ENCODE measurements around the gene FBXO36. TPM values are rescaled to one million over a fixed set of nuclear protein-coding genes. Genes with fewer than 3 reads are reported as not detected.
"Not testable (repeated sequence)": the region's sequence is repeated elsewhere in the genome, so short reads cannot be mapped to it uniquely, and the experiment has no call there.

Gene FBXO36
- total and polyA plus RNA-seq, 9 donors, result 2.2 to 3.2 (median 2.5) TPM

DNA sequence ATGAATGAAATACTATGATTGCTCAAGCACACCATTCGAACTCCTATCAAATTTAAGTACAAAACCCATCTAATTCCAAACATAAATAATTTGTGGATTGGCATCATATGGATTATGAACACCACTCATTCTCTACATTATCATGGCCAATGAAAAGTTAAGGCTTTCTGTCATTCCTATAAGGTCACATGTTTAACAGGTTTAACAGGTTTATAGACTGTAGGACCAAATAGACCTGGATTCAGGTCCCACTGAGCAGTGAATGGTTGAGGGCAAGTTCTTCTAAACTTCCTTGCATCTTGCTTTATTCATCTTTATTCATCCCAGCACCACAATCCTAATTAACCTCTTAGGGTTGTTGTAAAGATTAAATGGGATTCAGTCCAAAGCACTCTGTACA, 33.4 kb downstream of the FBXO36 start:
- DNase-seq, result no peak
- no peaks in the 10 kb centered on the region for H3K9me3 ChIP-seq (replicated peaks; ENCODE audit: control insufficient read depth, low read depth, low read length)
- no peaks in the 10 kb centered on the region for H3K36me3 ChIP-seq (ENCODE audit: control insufficient read depth, insufficient read depth, low read length)
- WGBS (ENCODE audit: insufficient coverage), result no CpG with 5 or more reads among the region's 1 CpG
- H3K4me1 ChIP-seq (ENCODE audit: control insufficient read depth, insufficient read depth, low read length), result no peaks in the 10 kb centered on the region
- no peak overlapping the region for H3K27ac ChIP-seq (ENCODE audit: low read length)
- H3K27me3 ChIP-seq (ENCODE audit: control insufficient read depth, insufficient read depth, low read length), result no peaks in the 10 kb centered on the region
- no peak overlapping the region for H3K4me3 ChIP-seq (ENCODE audit: low read length)

DNA sequence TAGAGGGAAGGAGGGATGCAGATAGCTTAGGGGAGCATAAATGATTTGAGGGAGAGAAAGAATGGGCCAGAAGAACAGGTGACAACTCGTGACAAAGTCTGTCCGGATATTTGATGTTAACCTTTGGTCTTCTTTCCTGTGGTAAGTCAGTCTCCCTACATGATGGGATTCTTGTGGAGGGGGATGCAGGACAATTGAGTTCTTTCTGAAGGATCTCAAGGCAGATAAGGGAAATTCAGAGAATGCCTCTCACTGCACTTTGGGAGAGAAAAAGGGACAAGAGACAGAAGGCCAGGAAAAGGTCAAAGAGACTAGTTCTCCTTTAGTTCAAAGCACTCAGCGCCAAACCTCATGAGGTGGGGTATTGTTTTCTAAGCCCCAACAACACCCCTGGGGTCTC, 34.2 kb downstream of the FBXO36 start:
- 65% methylated on average over 2 of the region's 3 CpGs for WGBS (ENCODE audit: insufficient coverage)
- DNase-seq, result no peak

DNA sequence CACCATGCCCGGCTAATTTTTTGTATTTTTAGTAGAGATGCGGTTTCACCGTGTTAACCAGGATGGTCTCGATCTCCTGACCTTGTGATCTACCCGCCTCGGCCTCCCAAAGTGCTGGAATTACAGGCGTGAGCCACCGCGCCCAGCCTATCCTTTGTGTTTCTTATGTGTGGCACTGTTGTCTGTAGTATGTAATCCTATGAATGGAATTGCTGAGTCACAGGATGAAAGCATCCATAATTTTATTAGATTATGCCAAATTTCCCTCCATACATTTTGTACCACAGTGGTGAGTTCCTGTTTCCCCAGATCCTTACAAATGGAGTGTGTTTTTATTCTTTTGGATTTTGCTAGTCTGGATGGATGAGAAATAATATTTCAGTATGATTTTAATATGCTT, 41.3 kb downstream of the FBXO36 start:
- H3K4me1 ChIP-seq (ENCODE audit: control insufficient read depth, insufficient read depth, low read length); H3K27me3 ChIP-seq (ENCODE audit: control insufficient read depth, insufficient read depth, low read length); H3K27ac ChIP-seq (ENCODE audit: low read length); H3K36me3 ChIP-seq (ENCODE audit: control insufficient read depth, insufficient read depth, low read length); H3K9me3 ChIP-seq (replicated peaks; ENCODE audit: control insufficient read depth, low read depth, low read length); DNase-seq; H3K4me3 ChIP-seq (ENCODE audit: low read length): not testable (repeated sequence)
- WGBS (ENCODE audit: insufficient coverage), result 93% methylated on average over 3 of the region's 9 CpGs

More for the DNA sequence above, 34.2 kb downstream of the FBXO36 start:
- Histone ChIP-seq H3K27ac (ENCODE audit: low read length) (no peak overlapping the region), H3K9me3 (replicated peaks; ENCODE audit: control insufficient read depth, low read depth, low read length) (no peaks in the 10 kb centered on the region), H3K27me3 (ENCODE audit: control insufficient read depth, insufficient read depth, low read length) (no peaks in the 10 kb centered on the region), H3K4me1 (ENCODE audit: control insufficient read depth, insufficient read depth, low read length) (no peaks in the 10 kb centered on the region), H3K36me3 (ENCODE audit: control insufficient read depth, insufficient read depth, low read length) (no peaks in the 10 kb centered on the region), H3K4me3 (ENCODE audit: low read length) (no peak overlapping the region)

DNA sequence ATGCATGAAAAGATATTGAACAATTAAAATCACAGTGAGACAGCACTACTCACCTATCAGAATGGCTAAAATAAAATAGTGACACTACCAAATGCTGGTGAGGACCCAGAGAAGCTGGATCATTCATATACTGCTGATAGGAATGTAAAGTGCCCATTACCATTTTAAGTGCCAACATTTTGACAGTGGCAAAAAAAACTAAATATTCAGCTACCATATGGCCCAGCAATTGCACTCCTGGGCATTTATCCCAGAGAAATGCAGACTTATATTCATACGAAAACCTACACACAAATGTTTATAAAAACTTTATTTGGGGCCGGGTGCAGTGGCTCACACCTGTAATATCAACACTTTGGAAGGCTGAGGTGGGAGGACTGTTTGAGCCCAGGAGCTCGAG, 47.6 kb downstream of the FBXO36 start:
- WGBS (ENCODE audit: insufficient coverage), result no CpG with 5 or more reads among the region's 3 CpGs
- H3K27me3 ChIP-seq (ENCODE audit: control insufficient read depth, insufficient read depth, low read length), result no peaks in the 10 kb centered on the region
- H3K27ac ChIP-seq (ENCODE audit: low read length), result no peak overlapping the region
- peaks cover 3% of the 10 kb centered on the region for H3K4me1 ChIP-seq (ENCODE audit: control insufficient read depth, insufficient read depth, low read length)
- H3K36me3 ChIP-seq (ENCODE audit: control insufficient read depth, insufficient read depth, low read length), result no peaks in the 10 kb centered on the region
- DNase-seq, result no peak
- no peaks in the 10 kb centered on the region for H3K9me3 ChIP-seq (replicated peaks; ENCODE audit: control insufficient read depth, low read depth, low read length)
- no peak overlapping the region for H3K4me3 ChIP-seq (ENCODE audit: low read length)

DNA sequence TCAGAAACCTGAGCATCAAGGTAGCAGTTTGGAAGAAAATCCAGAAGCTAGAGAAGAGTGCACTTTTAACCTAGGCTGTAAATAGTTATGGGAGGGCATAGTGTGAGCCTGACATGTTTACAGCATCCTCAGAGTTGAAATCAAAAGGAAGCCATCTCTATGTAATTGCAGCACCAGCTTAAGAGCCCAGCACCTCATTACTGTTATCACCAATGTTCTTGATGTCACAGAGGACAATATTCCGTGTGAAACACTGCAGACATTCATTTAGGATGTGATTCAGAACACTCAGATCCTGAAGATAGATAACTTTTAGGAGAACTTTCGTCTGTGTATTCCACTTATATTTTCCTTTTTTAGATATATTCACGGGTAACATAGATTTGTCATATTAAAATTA, 48.1 kb downstream of the FBXO36 start:
- H3K27ac ChIP-seq (ENCODE audit: low read length), result no peak overlapping the region
- peaks cover 3% of the 10 kb centered on the region for H3K4me1 ChIP-seq (ENCODE audit: control insufficient read depth, insufficient read depth, low read length)
- WGBS (ENCODE audit: insufficient coverage), result no CpG with 5 or more reads among the region's 3 CpGs
- H3K4me3 ChIP-seq (ENCODE audit: low read length), result no peak overlapping the region
- H3K27me3 ChIP-seq (ENCODE audit: control insufficient read depth, insufficient read depth, low read length), result no peaks in the 10 kb centered on the region
- no peaks in the 10 kb centered on the region for H3K36me3 ChIP-seq (ENCODE audit: control insufficient read depth, insufficient read depth, low read length)
- H3K9me3 ChIP-seq (replicated peaks; ENCODE audit: control insufficient read depth, low read depth, low read length), result no peaks in the 10 kb centered on the region
- no peak for DNase-seq

DNA sequence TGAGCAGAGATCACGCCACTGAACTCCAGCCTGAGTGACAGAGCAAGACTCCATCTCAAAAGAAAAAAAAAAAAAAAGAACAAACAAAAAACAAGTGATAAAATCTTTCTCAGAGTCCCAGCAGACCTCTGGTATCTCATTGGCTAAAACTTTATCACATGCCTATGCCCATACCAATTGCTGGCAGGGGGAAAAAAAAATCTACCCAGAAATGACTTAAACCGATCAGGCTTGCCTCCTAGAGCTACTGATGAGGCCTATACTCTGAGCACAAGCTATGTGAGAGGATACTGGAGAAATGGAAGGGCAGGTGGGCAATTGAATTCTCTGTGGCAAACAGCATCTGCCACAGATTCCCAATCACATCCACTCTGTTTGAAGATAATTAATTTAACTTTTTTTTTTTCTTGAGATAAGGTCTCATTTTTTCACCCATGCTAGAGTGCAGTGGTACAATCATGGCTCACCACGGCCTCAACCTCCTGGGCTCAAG, 49.0 kb downstream of the FBXO36 start:
- Histone ChIP-seq H3K9me3 (replicated peaks; ENCODE audit: control insufficient read depth, low read depth, low read length) (no peaks in the 10 kb centered on the region), H3K27me3 (ENCODE audit: control insufficient read depth, insufficient read depth, low read length) (no peaks in the 10 kb centered on the region), H3K27ac (ENCODE audit: low read length) (no peak overlapping the region), H3K4me1 (ENCODE audit: control insufficient read depth, insufficient read depth, low read length) (peaks cover 3% of the 10 kb centered on the region), H3K36me3 (ENCODE audit: control insufficient read depth, insufficient read depth, low read length) (no peaks in the 10 kb centered on the region), H3K4me3 (ENCODE audit: low read length) (no peak overlapping the region)
- no peak for DNase-seq
- WGBS (ENCODE audit: insufficient coverage), result 80% methylated on average over 1 of the region's 3 CpGs

DNA sequence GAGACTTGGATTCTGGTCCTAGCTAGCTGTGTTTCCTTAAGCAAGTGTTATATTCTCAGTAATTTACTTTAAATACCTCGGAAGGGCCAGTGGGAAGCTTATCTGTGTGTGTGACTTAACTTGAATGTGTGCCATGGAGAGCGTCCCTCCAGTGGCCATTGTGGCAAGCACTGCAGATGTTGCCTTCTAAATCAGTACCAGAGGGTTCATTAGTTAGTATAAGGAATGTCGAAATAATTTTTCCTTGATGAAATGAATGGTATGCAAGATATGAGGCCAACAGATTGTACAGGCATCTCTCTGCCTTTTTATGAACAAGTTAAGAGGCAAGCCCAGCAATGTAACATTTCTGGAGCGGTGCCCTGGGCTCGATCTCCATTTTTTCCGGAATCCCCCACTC, 52.0 kb downstream of the FBXO36 start:
- 20% methylated on average over 1 of the region's 6 CpGs for WGBS (ENCODE audit: insufficient coverage)
- H3K27me3 ChIP-seq (ENCODE audit: control insufficient read depth, insufficient read depth, low read length), result no peaks in the 10 kb centered on the region
- no peak overlapping the region for H3K4me3 ChIP-seq (ENCODE audit: low read length)
- H3K36me3 ChIP-seq (ENCODE audit: control insufficient read depth, insufficient read depth, low read length), result no peaks in the 10 kb centered on the region
- no peaks in the 10 kb centered on the region for H3K9me3 ChIP-seq (replicated peaks; ENCODE audit: control insufficient read depth, low read depth, low read length)
- peaks cover 3% of the 10 kb centered on the region for H3K4me1 ChIP-seq (ENCODE audit: control insufficient read depth, insufficient read depth, low read length)
- DNase-seq, result peak; percentile 29
- no peak overlapping the region for H3K27ac ChIP-seq (ENCODE audit: low read length)

DNA sequence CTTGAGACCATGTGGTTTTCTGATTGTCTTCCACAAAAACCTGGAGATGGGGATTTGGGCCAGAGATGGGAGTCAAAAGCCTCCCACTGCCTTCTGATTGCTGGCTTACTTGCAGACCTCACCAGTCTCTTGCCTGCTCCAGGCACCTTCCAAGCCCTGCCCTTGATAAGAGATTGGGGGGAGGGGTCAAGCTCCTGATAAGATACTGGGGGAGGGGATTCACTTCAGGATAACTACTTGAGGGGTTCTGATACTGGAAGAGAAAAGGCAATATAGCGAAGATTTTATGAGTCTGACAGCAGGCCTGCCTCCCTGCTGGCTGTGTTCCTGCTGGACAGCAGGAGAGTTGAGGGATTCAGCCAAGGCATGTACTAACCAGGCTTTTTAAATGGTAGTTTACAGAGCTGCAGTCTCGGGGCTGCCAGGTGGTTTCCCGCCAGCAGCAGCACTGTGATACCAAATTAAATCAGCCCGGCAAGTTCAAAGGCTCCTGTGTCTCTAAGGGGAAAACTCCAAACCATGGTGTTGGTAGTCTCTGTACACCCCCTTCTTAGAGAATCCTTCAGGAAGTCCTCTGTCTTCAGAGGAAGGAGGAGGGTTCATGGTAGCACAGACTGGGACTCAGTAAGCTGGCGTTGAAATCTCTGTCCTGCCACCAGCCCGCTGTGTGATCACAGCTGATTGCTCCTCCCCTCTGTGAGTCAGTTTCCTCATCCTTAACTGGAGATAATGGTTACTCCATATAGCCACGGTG, 58.3 kb downstream of the FBXO36 start:
- WGBS (ENCODE audit: insufficient coverage), result 14% methylated on average over 5 of the region's 7 CpGs
- Histone ChIP-seq H3K9me3 (replicated peaks; ENCODE audit: control insufficient read depth, low read depth, low read length) (no peaks in the 10 kb centered on the region), H3K36me3 (ENCODE audit: control insufficient read depth, insufficient read depth, low read length) (no peaks in the 10 kb centered on the region), H3K4me1 (ENCODE audit: control insufficient read depth, insufficient read depth, low read length) (peaks cover 7% of the 10 kb centered on the region), H3K27ac (ENCODE audit: low read length) (peak overlapping the region; percentile 24), H3K4me3 (ENCODE audit: low read length) (no peak overlapping the region), H3K27me3 (ENCODE audit: control insufficient read depth, insufficient read depth, low read length) (no peaks in the 10 kb centered on the region)
- DNase-seq, result peak; percentile 91

DNA sequence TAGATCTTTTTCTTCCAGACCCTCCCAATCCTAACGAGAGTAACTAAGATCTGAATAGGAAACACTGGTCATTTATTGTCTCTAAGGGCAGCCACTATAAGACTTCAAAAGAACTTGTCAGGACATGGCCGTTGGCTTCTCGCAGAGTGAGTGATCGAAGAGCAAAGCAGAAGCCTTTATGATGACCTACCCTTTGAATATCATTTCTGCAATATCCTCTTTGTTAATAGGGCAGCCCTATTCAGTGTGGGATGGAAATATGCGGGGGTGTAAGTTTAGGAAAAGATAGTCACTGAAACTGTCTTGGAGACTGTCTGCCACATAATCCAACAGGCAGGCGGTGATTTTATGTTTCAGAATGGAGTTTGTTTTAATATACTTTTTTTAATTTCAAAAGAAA, 70.9 kb downstream of the FBXO36 start:
- no peaks in the 10 kb centered on the region for H3K36me3 ChIP-seq (ENCODE audit: control insufficient read depth, insufficient read depth, low read length)
- WGBS (ENCODE audit: insufficient coverage), result no CpG with 5 or more reads among the region's 6 CpGs
- H3K4me3 ChIP-seq (ENCODE audit: low read length), result no peak overlapping the region
- no peak for DNase-seq
- H3K9me3 ChIP-seq (replicated peaks; ENCODE audit: control insufficient read depth, low read depth, low read length), result peaks cover 6% of the 10 kb centered on the region
- no peaks in the 10 kb centered on the region for H3K27me3 ChIP-seq (ENCODE audit: control insufficient read depth, insufficient read depth, low read length)
- no peak overlapping the region for H3K27ac ChIP-seq (ENCODE audit: low read length)
- no peaks in the 10 kb centered on the region for H3K4me1 ChIP-seq (ENCODE audit: control insufficient read depth, insufficient read depth, low read length)

DNA sequence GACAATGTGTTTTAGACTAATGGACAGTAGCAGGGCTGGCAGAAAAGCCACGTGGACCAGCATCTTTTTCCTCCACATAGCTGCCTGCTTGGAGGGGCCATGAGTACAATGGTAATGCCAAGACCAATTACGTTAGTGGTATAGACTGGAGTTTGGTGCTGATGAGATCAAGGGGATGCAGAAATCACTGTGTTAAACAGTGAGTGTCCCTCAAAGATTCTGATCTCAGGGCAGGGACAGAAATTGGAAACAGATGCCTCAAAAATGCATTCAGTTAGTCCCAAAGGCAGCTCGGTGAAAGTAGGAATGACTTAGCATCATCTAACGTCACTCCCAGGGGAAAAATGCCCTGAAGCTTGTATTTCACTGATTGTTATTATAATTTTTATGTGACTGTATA, 74.0 kb downstream of the FBXO36 start:
- Histone ChIP-seq H3K27ac (ENCODE audit: low read length) (no peak overlapping the region), H3K36me3 (ENCODE audit: control insufficient read depth, insufficient read depth, low read length) (no peaks in the 10 kb centered on the region), H3K4me1 (ENCODE audit: control insufficient read depth, insufficient read depth, low read length) (no peaks in the 10 kb centered on the region), H3K4me3 (ENCODE audit: low read length) (no peak overlapping the region), H3K27me3 (ENCODE audit: control insufficient read depth, insufficient read depth, low read length) (no peaks in the 10 kb centered on the region), H3K9me3 (replicated peaks; ENCODE audit: control insufficient read depth, low read depth, low read length) (peaks cover 4% of the 10 kb centered on the region)
- WGBS (ENCODE audit: insufficient coverage), result 57% methylated on average over 2 of the region's 4 CpGs
- DNase-seq, result no peak

DNA sequence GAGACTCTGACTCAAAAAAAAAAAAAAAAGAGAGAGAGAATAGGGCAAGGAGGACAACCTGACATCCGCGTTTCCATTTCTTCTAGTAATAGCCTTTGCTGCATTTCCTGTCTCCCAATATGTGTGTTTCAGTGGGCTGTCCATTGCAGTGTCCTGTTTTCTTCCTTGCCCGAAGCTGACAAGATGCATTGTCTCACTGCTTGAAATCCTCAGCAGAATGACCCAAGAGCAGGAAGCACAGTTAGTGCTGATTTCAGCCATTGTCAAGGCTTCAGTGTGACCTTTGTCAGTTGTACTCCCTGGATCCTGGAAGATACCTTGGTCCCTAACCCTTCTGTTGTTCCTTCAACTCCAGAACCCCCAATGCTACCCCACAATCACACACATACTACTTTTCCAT, 75.3 kb downstream of the FBXO36 start:
- Histone ChIP-seq H3K27ac (ENCODE audit: low read length) (no peak overlapping the region), H3K27me3 (ENCODE audit: control insufficient read depth, insufficient read depth, low read length) (no peaks in the 10 kb centered on the region), H3K4me1 (ENCODE audit: control insufficient read depth, insufficient read depth, low read length) (no peaks in the 10 kb centered on the region), H3K36me3 (ENCODE audit: control insufficient read depth, insufficient read depth, low read length) (no peaks in the 10 kb centered on the region), H3K9me3 (replicated peaks; ENCODE audit: control insufficient read depth, low read depth, low read length) (no peaks in the 10 kb centered on the region), H3K4me3 (ENCODE audit: low read length) (no peak overlapping the region)
- 83% methylated on average over 1 of the region's 3 CpGs for WGBS (ENCODE audit: insufficient coverage)
- DNase-seq, result no peak

All from muscle of leg (tissue), 11 donors.